H1 (cell line): ENCODE data around the gene AK8. TPM values are rescaled to one million over a fixed set of nuclear protein-coding genes. Genes with fewer than 3 reads are reported as not detected.

ENCODE experiments used
- CTCF ChIA-PET: fragments of 300-600 bp; sonication (Branson Sonifier 250); formaldehyde crosslinking; loops from one replicate; lab custom pipeline; 2021; ENCODE audit not compliant: partially characterized antibody; lab: Charles Lee
- POLR2A ChIA-PET: fragments of 300-600 bp; sonication (Branson Sonifier 250); formaldehyde crosslinking; loops from one replicate; lab custom pipeline; 2021; ENCODE audit warnings: inconsistent platforms; ENCODE audit not compliant: partially characterized antibody; lab: Charles Lee
- DNase-seq, 2 experiments: peaks; one replicate each; pipeline versions ENCODE4 v3.0.0 to v3.0.0-alpha.2; 2010 to 2022; ENCODE audit warnings: low spot score in 2 of 2, low read depth in 1 of 2, mixed read lengths in 1 of 2
- FAIRE-seq: peaks from 2 replicates; lab custom pipeline; 2011; peaks lifted over from hg19 to GRCh38; lab: Jason Lieb, UNC
- H2AFZ ChIP-seq: 2 replicates; pipeline ENCODE4 v1.8.1; 2012; ENCODE audit warnings: low read length, inconsistent platforms
- H2AK5ac ChIP-seq: 2 replicates; pipeline ENCODE4 v1.6.1; 2013; ENCODE audit warnings: low read depth, low read length
- H2BK120ac ChIP-seq: replicated peaks from 2 replicates; pipeline ENCODE3; 2013; ENCODE audit warnings: low read depth, low read length, inconsistent platforms
- H2BK12ac ChIP-seq: 2 replicates; pipeline ENCODE4 v1.6.1; 2013; ENCODE audit warnings: low read depth, low read length
- H2BK15ac ChIP-seq: 2 replicates; pipeline ENCODE4 v1.6.1; 2013; ENCODE audit warnings: low read length
- H2BK20ac ChIP-seq: 2 replicates; pipeline ENCODE4 v1.6.1; 2013; ENCODE audit warnings: low read length
- H2BK5ac ChIP-seq: 2 replicates; pipeline ENCODE4 v1.6.1; 2013; ENCODE audit warnings: low read depth, low read length
- H3K14ac ChIP-seq: 2 replicates; pipeline ENCODE4 v1.6.1; 2013; ENCODE audit warnings: inconsistent platforms; ENCODE audit not compliant: insufficient read length
- H3K18ac ChIP-seq: 2 replicates; pipeline ENCODE4 v1.6.1; 2013; ENCODE audit warnings: low read length; ENCODE audit errors: extremely low read depth
- H3K23ac ChIP-seq: 2 replicates; pipeline ENCODE4 v1.6.1; 2013; ENCODE audit warnings: inconsistent platforms; ENCODE audit not compliant: insufficient read length
- H3K23me2 ChIP-seq: 2 replicates; pipeline ENCODE4 v1.6.1; 2013; ENCODE audit warnings: low read depth, low read length
- H3K27ac ChIP-seq: 2 replicates; pipeline ENCODE4 v1.6.1; 2011; ENCODE audit warnings: low read depth, low read length, inconsistent platforms
- H3K27me3 ChIP-seq, 4 experiments: replicated peaks in 1 of 4; 1 replicate in 1 of 4; 2 replicates in 3 of 4; pipeline versions ENCODE4 v1.6.1 to v1.8.1; 2011 to 2013; ENCODE audit warnings: low read length in 3 of 4, mild to moderate bottlenecking in 3 of 4, inconsistent platforms in 2 of 4, mixed read lengths in 2 of 4, moderate library complexity in 1 of 4; ENCODE audit not compliant: control insufficient read depth in 3 of 4, insufficient read depth in 3 of 4; ENCODE audit errors: extremely low read depth in 1 of 4
- H3K36me3 ChIP-seq, 4 experiments: 2 replicates each; pipeline versions ENCODE4 v1.6.1 to v1.8.1; 2011 to 2013; ENCODE audit warnings: mild to moderate bottlenecking in 4 of 4, low read length in 3 of 4, moderate library complexity in 2 of 4, control low read depth in 1 of 4, inconsistent platforms in 1 of 4; ENCODE audit not compliant: insufficient read depth in 4 of 4, control insufficient read depth in 2 of 4
- H3K4ac ChIP-seq: replicated peaks from 2 replicates; pipeline ENCODE3; 2013; ENCODE audit warnings: low read length, low read depth, mixed read lengths, inconsistent platforms; ENCODE audit not compliant: insufficient read length
- H3K4me1 ChIP-seq, 4 experiments: replicated peaks in 1 of 4; 1 replicate in 1 of 4; 2 replicates in 3 of 4; pipeline versions ENCODE4 v1.6.1 to v1.8.1; 2011 to 2013; ENCODE audit warnings: low read length in 3 of 4, inconsistent platforms in 2 of 4, mixed read lengths in 1 of 4; ENCODE audit not compliant: insufficient read depth in 4 of 4, control insufficient read depth in 3 of 4
- H3K4me2 ChIP-seq, 2 experiments: 2 replicates each; pipeline versions ENCODE4 v1.6.1 to v1.8.1; 2011 to 2013; ENCODE audit warnings: low read depth in 2 of 2, low read length in 2 of 2, control low read depth in 1 of 2, inconsistent platforms in 1 of 2, mild to moderate bottlenecking in 1 of 2; ENCODE audit not compliant: insufficient read depth in 1 of 2
- H3K4me3 ChIP-seq, 4 experiments: fragments of 200-600, 300-600 bp in 1 of 4; sonication (generic), shearing (Covaris generic), sonication (Bioruptor Twin) in 1 of 4; 2 replicates each; pipeline versions ENCODE4 v1.5.1 to v1.8.1; 2011 to 2016; ENCODE audit warnings: low read length in 4 of 4, low read depth in 3 of 4, control low read depth in 2 of 4, inconsistent platforms in 2 of 4, mild to moderate bottlenecking in 2 of 4, mixed read lengths in 1 of 4, moderate library complexity in 1 of 4; ENCODE audit not compliant: insufficient read depth in 2 of 4; ENCODE audit errors: extremely low read depth in 1 of 4
- H3K56ac ChIP-seq: replicated peaks from 2 replicates; pipeline ENCODE3; 2013; ENCODE audit warnings: low read depth, mild to moderate bottlenecking, mixed read lengths, low read length, inconsistent platforms; ENCODE audit not compliant: insufficient read length
- H3K79me1 ChIP-seq: 2 replicates; pipeline ENCODE4 v1.6.1; 2013; ENCODE audit warnings: low read depth, low read length, control low read depth
- H3K79me2 ChIP-seq, 2 experiments: 2 replicates each; pipeline versions ENCODE4 v1.6.1 to v1.8.1; 2012 to 2013; ENCODE audit warnings: low read length in 2 of 2, mild to moderate bottlenecking in 2 of 2, inconsistent platforms in 1 of 2; ENCODE audit not compliant: insufficient read depth in 2 of 2, control insufficient read depth in 1 of 2
- H3K9ac ChIP-seq, 4 experiments: replicated peaks in 1 of 4; 1 replicate in 1 of 4; 2 replicates in 3 of 4; pipeline versions ENCODE4 v1.6.1 to v1.8.1; 2011 to 2013; ENCODE audit warnings: low read depth in 3 of 4, low read length in 3 of 4, control low read depth in 2 of 4, mild to moderate bottlenecking in 2 of 4, moderate library complexity in 2 of 4, inconsistent platforms in 1 of 4; ENCODE audit errors: extremely low read depth in 1 of 4
- H3K9me3 ChIP-seq, 2 experiments: 2 replicates each; pipeline versions ENCODE4 v1.6.1 to v1.8.1; 2012 to 2013; ENCODE audit warnings: mild to moderate bottlenecking in 2 of 2, moderate library complexity in 2 of 2, control low read depth in 1 of 2, inconsistent platforms in 1 of 2, low read depth in 1 of 2, low read length in 1 of 2, mixed read lengths in 1 of 2; ENCODE audit not compliant: insufficient read depth in 2 of 2
- H4K20me1 ChIP-seq, 2 experiments: replicated peaks in 1 of 2; 2 replicates each; pipeline versions ENCODE3 to v1.8.1; 2011 to 2013; ENCODE audit warnings: inconsistent platforms in 2 of 2, low read length in 2 of 2, mild to moderate bottlenecking in 1 of 2; ENCODE audit not compliant: insufficient read depth in 2 of 2, control insufficient read depth in 1 of 2
- H4K5ac ChIP-seq: 2 replicates; pipeline ENCODE4 v1.6.1; 2013; ENCODE audit warnings: low read length, low read depth, mixed read lengths, inconsistent platforms; ENCODE audit not compliant: insufficient read length
- H4K8ac ChIP-seq: 2 replicates; pipeline ENCODE4 v1.8.0; 2013; ENCODE audit warnings: mild to moderate bottlenecking, moderate library complexity, low read length, inconsistent platforms; ENCODE audit not compliant: insufficient read depth; ENCODE audit errors: extremely low read depth
- H4K91ac ChIP-seq: replicated peaks from 2 replicates; pipeline ENCODE3; 2013; ENCODE audit warnings: low read length, mixed read lengths, inconsistent platforms; ENCODE audit not compliant: insufficient read length
- BCL11A ChIP-seq, 2 experiments: IDR thresholded peaks; one replicate each; pipeline ENCODE4 v1.6.1; 2011; ENCODE audit warnings: low read depth in 2 of 2, low read length in 2 of 2, mild to moderate bottlenecking in 2 of 2
- CBX8 ChIP-seq: fragments of 300-800, 300-1000 bp; sonication (generic); IDR thresholded peaks from 2 replicates; pipeline ENCODE4 v1.7.1; 2016; ENCODE audit warnings: low read depth, low read length, borderline replicate concordance
- POLR2A ChIP-seq, 2 experiments: IDR thresholded peaks; 1 replicate in 1 of 2; 2 replicates in 1 of 2; pipeline ENCODE4 v1.6.1; 2011; ENCODE audit warnings: low read depth in 2 of 2, low read length in 2 of 2, mild to moderate bottlenecking in 2 of 2; ENCODE audit errors: control extremely low read depth in 1 of 2
- POU5F1 ChIP-seq: IDR thresholded peaks from 2 replicates; pipeline ENCODE4 v1.6.1; 2011; ENCODE audit warnings: low read depth, mild to moderate bottlenecking, low read length, moderate library complexity
- RFX5 ChIP-seq: IDR thresholded peaks from 2 replicates; pipeline ENCODE4 v1.6.1; 2011; ENCODE audit warnings: low read depth, low read length, improper control_type of control experiment, borderline replicate concordance
- SIRT6 ChIP-seq: IDR thresholded peaks from one replicate; pipeline ENCODE4 v1.7.1; 2012; ENCODE audit warnings: low read length, inconsistent platforms
- SP2 ChIP-seq: IDR thresholded peaks from 2 replicates; pipeline ENCODE4 v1.6.1; 2012; ENCODE audit warnings: mild to moderate bottlenecking, low read length, inconsistent platforms
- SRF ChIP-seq: IDR thresholded peaks from 2 replicates; pipeline ENCODE4 v1.6.1; 2011; ENCODE audit warnings: mild to moderate bottlenecking, low read depth, low read length, moderate library complexity
- ZNF274 ChIP-seq: IDR thresholded peaks from 2 replicates; pipeline ENCODE4 v1.7.0; 2012; ENCODE audit warnings: low read length, borderline replicate concordance; ENCODE audit errors: extremely low read depth
- WGBS, 2 experiments: shearing (Covaris generic) in 1 of 2; methylation state at CpG; one replicate each; pipeline versions ENCODE4 v1.1.6 to v1.1.7; 2013 to 2015; ENCODE audit warnings: low lambda C conversion rate in 2 of 2, mixed read lengths in 2 of 2, inconsistent platforms in 1 of 2, low coverage in 1 of 2, missing lambda C conversion rate in 1 of 2; ENCODE audit not compliant: insufficient replicate concordance in 2 of 2, insufficient coverage in 1 of 2, insufficient read length in 1 of 2; ENCODE audit errors: extremely low coverage in 1 of 2, missing lambda C conversion rate in 1 of 2; 5-methylcytosine and 5-hydroxymethylcytosine counted together
- polyA plus RNA-seq, 7 experiments: library from polyadenylated mRNA; depleted of rRNA in 3 of 7; stranded (reverse) in 5 of 7; unstranded in 2 of 7; fragments of >200 nt in 5 of 7; fragments of 200-250 nt in 2 of 7; gene quantifications; 1 replicate in 5 of 7; 2 replicates in 1 of 7; 4 replicates in 1 of 7; pipeline versions ENCODE4 v1.2.1 to v1.2.3, GENCODE V29; 2011 to 2013; ENCODE audit warnings: missing spikeins in 2 of 7, mixed read lengths in 2 of 7
- total RNA-seq: library from RNA; stranded (reverse); fragmentation: NEBNext Ultra II Directional; extraction: Animal tissue kit (Norgen Biotek cat#: 25700); gene quantifications from 2 replicates; pipeline ENCODE4 v1.2.1, GENCODE V29; 2021
- TF ChIP-seq, protein P1 (sequence below): IDR thresholded peaks from 2 replicates; pipeline ENCODE4 v1.6.1; 2011; ENCODE audit warnings: low read depth, mild to moderate bottlenecking, low read length; ENCODE audit not compliant: insufficient read depth
- TF ChIP-seq, protein P2 (sequence below): IDR thresholded peaks from 2 replicates; pipeline ENCODE4 v1.6.1; 2011; ENCODE audit warnings: low read length, improper control_type of control experiment

The AK8 gene
- total and polyA plus RNA-seq, 2 of the 8 experiments (the other 6 are each of a cell fraction or from before 2014, with no cell fraction given), result 0.35 to 0.48 TPM

DNA sequence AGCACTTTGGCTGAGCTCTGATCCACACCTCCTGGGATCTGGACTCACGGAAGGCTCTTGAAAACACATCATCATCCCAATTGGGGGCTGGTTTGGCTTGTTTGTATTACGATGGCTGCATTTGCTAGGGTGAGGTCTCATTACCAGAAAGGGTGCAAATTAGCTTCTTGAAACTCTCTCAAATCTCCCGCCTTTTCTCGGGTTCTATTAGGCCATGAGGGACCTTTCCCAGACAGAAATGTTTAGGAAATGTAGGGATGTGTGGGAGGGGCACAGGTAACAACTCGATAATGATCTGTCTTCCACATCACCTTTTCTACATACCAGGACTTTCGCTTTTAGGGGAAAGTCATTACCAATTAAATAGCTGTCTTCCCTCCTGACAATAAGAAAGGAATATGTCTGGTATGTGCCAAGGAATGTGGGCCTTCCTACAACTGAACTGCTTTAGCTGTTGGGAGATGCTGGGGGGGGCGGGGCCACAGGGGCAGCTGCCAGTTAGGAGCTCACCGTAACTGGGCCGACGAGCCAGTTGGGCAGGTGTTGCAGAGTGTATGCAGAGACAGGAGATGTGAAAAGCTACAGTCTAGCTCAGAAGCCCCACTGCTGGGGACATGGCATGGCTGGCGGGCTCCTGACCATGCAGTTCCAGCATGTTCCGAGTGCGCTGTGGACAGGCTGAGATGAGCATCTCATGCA, 71.2 kb downstream of the AK8 start:
- Histone ChIP-seq H3K23ac (no peak overlapping the region), H3K18ac (0 out of 2 replicates have a peak overlapping the region, but pooled peaks have one; percentile 20), H3K27me3 (no peaks in the 10 kb centered on the region), H3K4me1 (peaks cover 2 to 15% (median 6%) of the 10 kb centered on the region in 4 experiments; a peak in 6 of 7 replicates), H2BK15ac (no peak overlapping the region), H2BK20ac (peak overlapping the region; percentile 25; the same call in 1 of the 2 replicates), H3K4me2 (peak overlapping the region; percentile 49 to 50), H3K23me2 (no peaks in the 10 kb centered on the region), H3K56ac (no peak overlapping the region), H4K8ac (peak overlapping the region; percentile 53), H3K4ac (no peak overlapping the region), H4K91ac (no peak overlapping the region), H2AFZ (no peak overlapping the region), H2BK120ac (no peak overlapping the region), H3K9ac (peak overlapping the region in 1 of 4 experiments; percentile 40; a peak in 1 of 7 replicates), H3K9me3 (no peaks in the 10 kb centered on the region), H3K79me1 (no peaks in the 10 kb centered on the region), H3K14ac (peak overlapping the region; percentile 70), H4K20me1 (peaks cover 0 to 1% of the 10 kb centered on the region in 2 experiments), H3K36me3 (no peaks in the 10 kb centered on the region), H4K5ac (no peak overlapping the region), H3K4me3 (no peak overlapping the region), H3K79me2 (no peaks in the 10 kb centered on the region), H2AK5ac (no peak overlapping the region), H2BK5ac (peak overlapping the region; percentile 30; the same call in 1 of the 2 replicates), H3K27ac (no peak overlapping the region), H2BK12ac (peak overlapping the region; percentile 18; the same call in 1 of the 2 replicates)
- 58% methylated on average over 13 of the region's 13 CpGs; no CpG with 5 or more reads in 1 of the 2 experiments for WGBS, 2 experiments
- ChIA-PET CTCF (interaction anchor here (0.6 to 6.3 kb wide), 14 partner anchors 10 to 218 kb away, joined by 3 to 52 read pairs (median 4); partner anchors contain the start of genes AK8, GTF3C4 and SPACA9), POLR2A (interaction anchor here (0.7 to 1.6 kb wide), 6 partner anchors 26 to 155 kb away, joined by 3 to 5 read pairs (median 3); partner anchors contain the start of gene DDX31)
- peak; percentile 68 for FAIRE-seq
- peak; percentile 47 to 56 for DNase-seq
- TF ChIP-seq POU5F1 (no peak), RFX5 (no peak), POLR2A (IDR thresholded peaks at IDR 0.05; ENCODE audit: control extremely low read depth in 1 of 2, low read depth in 2 of 2, low read length in 2 of 2) (no peak), ZNF274 (no peak), SIRT6 (no peak), BCL11A (IDR thresholded peaks at IDR 0.05; ENCODE audit: low read depth in 2 of 2, low read length in 2 of 2) (no peak), SRF (no peak), CBX8 (no peak), SP2 (no peak)
- TF ChIP-seq, protein P1, sequence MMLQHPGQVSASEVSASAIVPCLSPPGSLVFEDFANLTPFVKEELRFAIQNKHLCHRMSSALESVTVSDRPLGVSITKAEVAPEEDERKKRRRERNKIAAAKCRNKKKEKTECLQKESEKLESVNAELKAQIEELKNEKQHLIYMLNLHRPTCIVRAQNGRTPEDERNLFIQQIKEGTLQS, result no peak
- TF ChIP-seq, protein P2, sequence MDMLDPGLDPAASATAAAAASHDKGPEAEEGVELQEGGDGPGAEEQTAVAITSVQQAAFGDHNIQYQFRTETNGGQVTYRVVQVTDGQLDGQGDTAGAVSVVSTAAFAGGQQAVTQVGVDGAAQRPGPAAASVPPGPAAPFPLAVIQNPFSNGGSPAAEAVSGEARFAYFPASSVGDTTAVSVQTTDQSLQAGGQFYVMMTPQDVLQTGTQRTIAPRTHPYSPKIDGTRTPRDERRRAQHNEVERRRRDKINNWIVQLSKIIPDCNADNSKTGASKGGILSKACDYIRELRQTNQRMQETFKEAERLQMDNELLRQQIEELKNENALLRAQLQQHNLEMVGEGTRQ, result no peak
